ENCODE measurements around the gene FEM1C. TPM values are rescaled to one million over a fixed set of nuclear protein-coding genes. Genes with fewer than 3 reads are reported as not detected.

FEM1C gene
- total and polyA plus RNA-seq, 2 experiments from 2014 or later: 4.7 to 21.6 TPM

GRCh38 chr5:115579216-115579615 lies 34.6 kb upstream of the FEM1C start:
- no peaks in the 10 kb centered on the region for H3K9me3 Mint-ChIP-seq
- Histone ChIP-seq H3K36me3 (ENCODE audit: insufficient read depth) (no peaks in the 10 kb centered on the region), H3K4me3 (no peak overlapping the region), H3K9me2 (ENCODE audit: insufficient read depth) (no peaks in the 10 kb centered on the region; the same call in 1 of the 2 replicates), H3K79me2 (replicated peaks; ENCODE audit: insufficient read depth) (no peaks in the 10 kb centered on the region), H3K4me1 (ENCODE audit: insufficient read depth) (no peaks in the 10 kb centered on the region), H4K20me1 (replicated peaks; ENCODE audit: insufficient read depth) (0 out of 2 replicates have a peak, but pooled peaks cover 3% of the 10 kb centered on the region), H3F3A (replicated peaks; ENCODE audit: low read depth) (no peaks in the 10 kb centered on the region), H2AFZ (no peak overlapping the region), H3K27me3 (ENCODE audit: insufficient read depth) (no peaks in the 10 kb centered on the region), H3K4me2 (no peak overlapping the region), H3K27ac (ENCODE audit: low read depth) (no peak overlapping the region)
- no peak overlapping the region for H3K27ac Mint-ChIP-seq
- DNase-seq (ENCODE audit: low spot score): no peak
- H3K4me3 Mint-ChIP-seq: no peak overlapping the region
- no peak for ATAC-seq
- H3K27me3 Mint-ChIP-seq (ENCODE audit: insufficient read depth, low read depth, poor library complexity): no peaks in the 10 kb centered on the region
- H3K4me1 Mint-ChIP-seq: peaks cover 7% of the 10 kb centered on the region; the same call in 1 of the 3 replicates
- peaks cover 3% of the 10 kb centered on the region; the same call in 1 of the 3 replicates for H3K36me3 Mint-ChIP-seq (ENCODE audit: low read depth)
- TF ChIP-seq CTCF (conservative IDR thresholded peaks at IDR 0.05; ENCODE audit: low read depth in 2 of 2) (no peak), ZNF114 (CRISPR knock-in tag; IDR thresholded peaks at IDR 0.05) (no peak)

GRCh38 chr5:115578657-115579056 lies 34.1 kb upstream of the FEM1C start:
- no peak overlapping the region for H3K4me2 ChIP-seq
- H2AFZ ChIP-seq: no peak overlapping the region
- no peaks in the 10 kb centered on the region for H3F3A ChIP-seq (replicated peaks; ENCODE audit: low read depth)
- H3K27ac Mint-ChIP-seq: no peak overlapping the region
- no peak overlapping the region for H3K27ac ChIP-seq (ENCODE audit: low read depth)
- peaks cover 3% of the 10 kb centered on the region; the same call in 1 of the 3 replicates for H3K36me3 Mint-ChIP-seq (ENCODE audit: low read depth)
- no peaks in the 10 kb centered on the region for H3K27me3 ChIP-seq (ENCODE audit: insufficient read depth)
- 0 out of 2 replicates have a peak, but pooled peaks cover 3% of the 10 kb centered on the region for H4K20me1 ChIP-seq (replicated peaks; ENCODE audit: insufficient read depth)
- DNase-seq (ENCODE audit: low spot score): no peak
- H3K79me2 ChIP-seq (replicated peaks; ENCODE audit: insufficient read depth): no peaks in the 10 kb centered on the region
- no peak for TF ChIP-seq STAT1 (IDR thresholded peaks at IDR 0.05; ENCODE audit: unreplicated experiment)
- TF ChIP-seq EZH2phosphoT487 (IDR thresholded peaks at IDR 0.05; ENCODE audit: unreplicated experiment): no peak
- no peak for TF ChIP-seq ETS1 (IDR thresholded peaks at IDR 0.05)
- no peak for TF ChIP-seq ZNF462 (CRISPR knock-in tag; IDR thresholded peaks at IDR 0.05)
- no peak for TF ChIP-seq NANOG (IDR thresholded peaks at IDR 0.05; ENCODE audit: borderline replicate concordance)
- no peak for TF ChIP-seq ZNF331 (CRISPR knock-in tag; IDR thresholded peaks at IDR 0.05; ENCODE audit: low read depth)
- TF ChIP-seq ZNF114 (CRISPR knock-in tag; IDR thresholded peaks at IDR 0.05): no peak
- TF ChIP-seq JUNB (IDR thresholded peaks at IDR 0.05; ENCODE audit: unreplicated experiment): no peak
- no peak for TF ChIP-seq EZH2 (IDR thresholded peaks at IDR 0.05; ENCODE audit: low read depth, unreplicated experiment)
- no peaks in the 10 kb centered on the region for H3K36me3 ChIP-seq (ENCODE audit: insufficient read depth)
- H3K9me2 ChIP-seq (ENCODE audit: insufficient read depth): no peaks in the 10 kb centered on the region; the same call in 1 of the 2 replicates
- peaks cover 8% of the 10 kb centered on the region; the same call in 1 of the 3 replicates for H3K4me1 Mint-ChIP-seq
- no peak overlapping the region for H3K4me3 Mint-ChIP-seq
- H3K9me3 Mint-ChIP-seq: no peaks in the 10 kb centered on the region
- H3K4me1 ChIP-seq (ENCODE audit: insufficient read depth): no peaks in the 10 kb centered on the region
- H3K4me3 ChIP-seq: no peak overlapping the region
- H3K27me3 Mint-ChIP-seq (ENCODE audit: insufficient read depth, low read depth, poor library complexity): no peaks in the 10 kb centered on the region
- ATAC-seq: no peak

All from GM23338 (cell line).